ENCODE results near the gene SLC26A2.
A peak's percentile ranks its signal among the peaks of the same experiment; 100 is the strongest.

SLC26A2 gene

GRCh38 chr5:149998281-149998680 is 37.7 kb downstream of the SLC26A2 start:
- POLR2A ChIA-PET, result no interaction called here
- H3K4me3 ChIP-seq (ENCODE audit: low read depth, low read length), result no peak overlapping the region
- H3K4me1 ChIP-seq (ENCODE audit: control insufficient read depth, insufficient read depth, low read length), result peaks cover 9% of the 10 kb centered on the region
- TF ChIP-seq SP3 (tag by site-specific recombination; IDR thresholded peaks at IDR 0.05), result no peak
- CTCF ChIA-PET, result interaction anchor here (1.6 kb wide), 1 partner anchor 36 kb away, joined by 5 read pairs; no protein-coding TSS in a partner anchor
- H3K27ac ChIP-seq (ENCODE audit: extremely low read depth, low read depth, low read length), result no peak overlapping the region
- H3K36me3 ChIP-seq (ENCODE audit: control insufficient read depth in 2 of 2, insufficient read depth in 1 of 2, low read length in 2 of 2), result peaks cover 0 to 17% of the 10 kb centered on the region in 2 experiments; a peak in 2 of 3 replicates
- H3K9me3 ChIP-seq (ENCODE audit: control insufficient read depth, insufficient read depth, low read depth, low read length), result no peaks in the 10 kb centered on the region

GRCh38 chr5:149999359-149999758 is 38.8 kb downstream of the SLC26A2 start:
- H3K36me3 ChIP-seq (ENCODE audit: control insufficient read depth in 2 of 2, insufficient read depth in 1 of 2, low read length in 2 of 2), result peaks cover 6 to 24% of the 10 kb centered on the region in 2 experiments; a peak in 2 of 3 replicates
- CTCF ChIA-PET, result interaction anchor here (0.6 to 2.5 kb wide), 8 partner anchors 9 to 365 kb away, joined by 3 to 20 read pairs (median 4); no protein-coding TSS in a partner anchor
- H3K27ac ChIP-seq (ENCODE audit: extremely low read depth, low read depth, low read length), result 0 out of 2 replicates have a peak overlapping the region, but pooled peaks have one; percentile 85
- POLR2A ChIA-PET, result interaction anchor here (1.6 to 1.9 kb wide), 2 partner anchors 35 to 39 kb away, joined by 6 to 14 read pairs; partner anchors contain the start of gene SLC26A2
- no peak for TF ChIP-seq ZNF660 (tag by site-specific recombination; IDR thresholded peaks at IDR 0.05)
- no peak for TF ChIP-seq OSR2 (tag by site-specific recombination; IDR thresholded peaks at IDR 0.05)
- TF ChIP-seq ZNF768 (tag by site-specific recombination; IDR thresholded peaks at IDR 0.05), result no peak
- no peak for TF ChIP-seq ZNF561 (tag by site-specific recombination; IDR thresholded peaks at IDR 0.05; ENCODE audit: borderline replicate concordance)
- TF ChIP-seq ZNF610 (tag by site-specific recombination; IDR thresholded peaks at IDR 0.05; ENCODE audit: borderline replicate concordance), result no peak
- no peak for TF ChIP-seq ZNF830 (tag by site-specific recombination; IDR thresholded peaks at IDR 0.05; ENCODE audit: low read depth)
- no peak for TF ChIP-seq ZBTB20 (tag by site-specific recombination; IDR thresholded peaks at IDR 0.05)
- no peak for TF ChIP-seq ATF2 (tag by site-specific recombination; IDR thresholded peaks at IDR 0.05; ENCODE audit: low read depth)
- no peaks in the 10 kb centered on the region for H3K9me3 ChIP-seq (ENCODE audit: control insufficient read depth, insufficient read depth, low read depth, low read length)
- peaks cover 9% of the 10 kb centered on the region for H3K4me1 ChIP-seq (ENCODE audit: control insufficient read depth, insufficient read depth, low read length)
- H3K4me3 ChIP-seq (ENCODE audit: low read depth, low read length), result peak overlapping the region; percentile 93; the same call in 1 of the 2 replicates

- ChIA-PET POLR2A (interaction anchor here (0.6 to 1.9 kb wide), 8 partner anchors 21 to 224 kb away, joined by 3 to 14 read pairs (median 4); partner anchors contain the start of gene SLC26A2), CTCF (interaction anchor here (0.9 to 2.5 kb wide), 6 partner anchors 9 to 363 kb away, joined by 3 to 20 read pairs (median 6); no protein-coding TSS in a partner anchor)
- peaks cover 9% of the 10 kb centered on the region for H3K4me1 ChIP-seq (ENCODE audit: control insufficient read depth, insufficient read depth, low read length)
- H3K27ac ChIP-seq (ENCODE audit: extremely low read depth, low read depth, low read length), result peak overlapping the region; percentile 85
- peak overlapping the region; percentile 93 for H3K4me3 ChIP-seq (ENCODE audit: low read depth, low read length)
- no peaks in the 10 kb centered on the region for H3K9me3 ChIP-seq (ENCODE audit: control insufficient read depth, insufficient read depth, low read depth, low read length)
- H3K36me3 ChIP-seq (ENCODE audit: control insufficient read depth in 2 of 2, insufficient read depth in 1 of 2, low read length in 2 of 2), result peaks cover 6 to 27% of the 10 kb centered on the region in 2 experiments; a peak in 2 of 3 replicates
- 0 out of 2 replicates have a peak, but pooled peaks have one; percentile 37 for TF ChIP-seq ZNF366 (tag by site-specific recombination; conservative IDR thresholded peaks at IDR 0.05)
- peak; percentile 61; the same call in 1 of the 2 replicates for TF ChIP-seq YY2 (tag by site-specific recombination; IDR thresholded peaks at IDR 0.05)
- no peak for TF ChIP-seq ZNF10 (tag by site-specific recombination; IDR thresholded peaks at IDR 0.05)
- no peak for TF ChIP-seq KLF1 (tag by site-specific recombination; IDR thresholded peaks at IDR 0.05)
- no peak for TF ChIP-seq ZNF548 (tag by site-specific recombination; IDR thresholded peaks at IDR 0.05)
- no peak for TF ChIP-seq EGR2 (tag by site-specific recombination; IDR thresholded peaks at IDR 0.05; ENCODE audit: low read depth)
- no peak for TF ChIP-seq ZEB2 (tag by site-specific recombination; IDR thresholded peaks at IDR 0.05)
- no peak for TF ChIP-seq ZFP41 (tag by site-specific recombination; IDR thresholded peaks at IDR 0.05; ENCODE audit: borderline replicate concordance)
- TF ChIP-seq REPIN1 (tag by site-specific recombination; IDR thresholded peaks at IDR 0.05; ENCODE audit: low read depth), result no peak
- TF ChIP-seq ZBTB17 (tag by site-specific recombination; IDR thresholded peaks at IDR 0.05), result peak; percentile 95; the same call in 1 of the 2 replicates
- no peak for TF ChIP-seq ZNF138 (tag by site-specific recombination; IDR thresholded peaks at IDR 0.05; ENCODE audit: borderline replicate concordance)
- no peak for TF ChIP-seq ZNF404 (tag by site-specific recombination; IDR thresholded peaks at IDR 0.05)
- TF ChIP-seq ZNF777 (tag by site-specific recombination; IDR thresholded peaks at IDR 0.05; ENCODE audit: borderline replicate concordance), result 0 out of 2 replicates have a peak, but pooled peaks have one; percentile 14
- TF ChIP-seq ZNF654 (tag by site-specific recombination; IDR thresholded peaks at IDR 0.05; ENCODE audit: low read depth), result no peak
- TF ChIP-seq INSM2 (tag by site-specific recombination; IDR thresholded peaks at IDR 0.05), result no peak
- TF ChIP-seq ZBTB11 (tag by site-specific recombination; conservative IDR thresholded peaks at IDR 0.05; ENCODE audit: low read depth), result no peak
Measured at GRCh38 chr5:149999866-150000255, 39.3 kb downstream of the SLC26A2 start.

Data from HEK293 (cell line).